ENCODE results near the gene SHC4. TPM values are rescaled to one million over a fixed set of nuclear protein-coding genes. Genes with fewer than 3 reads are reported as not detected.

The SHC4 gene
- total and polyA plus RNA-seq, 2 of the 8 experiments (the other 6 are each of a cell fraction or from before 2014, with no cell fraction given): 0.15 to 0.30 TPM

GRCh38 chr15:48834756-48835155, 129.0 kb downstream of the SHC4 start (continued):
- TF ChIP-seq CHD7 (IDR thresholded peaks at IDR 0.05; ENCODE audit: insufficient replicate concordance, low read length): no peak
- TF ChIP-seq HDAC6 (IDR thresholded peaks at IDR 0.05; ENCODE audit: low read depth, low read length): no peak
- no peak for TF ChIP-seq EP300 (IDR thresholded peaks at IDR 0.05; ENCODE audit: borderline replicate concordance in 1 of 2, low read depth in 2 of 2, low read length in 2 of 2)
- no peak for TF ChIP-seq TAF1 (IDR thresholded peaks at IDR 0.05; ENCODE audit: low read depth, low read length)
- no peak for TF ChIP-seq KDM1A (IDR thresholded peaks at IDR 0.05; ENCODE audit: borderline replicate concordance, low read length)
- no peak for TF ChIP-seq NANOG (IDR thresholded peaks at IDR 0.05; ENCODE audit: insufficient read depth, low read depth, low read length, poor library complexity, severe bottlenecking)
- TF ChIP-seq KDM5A (IDR thresholded peaks at IDR 0.05; ENCODE audit: low read length): no peak
- no peak for TF ChIP-seq HDAC2 (IDR thresholded peaks at IDR 0.05; ENCODE audit: borderline replicate concordance in 1 of 2, low read depth in 2 of 2, low read length in 2 of 2)
